Endothelial cell of umbilical vein (primary cell): ENCODE results near the gene AGXT. TPM values are rescaled to one million over a fixed set of nuclear protein-coding genes. Genes with fewer than 3 reads are reported as not detected.

Source experiments
- BruUV-seq: library from RNA; stranded (reverse); fragments of 400-500 nt; replicated peaks from 2 replicates; lab custom pipeline; 2021; lab: Mats Ljungman, UMichigan
- CTCF ChIA-PET: fragments of 300-600, 350-600 bp; sonication (Branson Sonifier 250); formaldehyde crosslinking; loops from one replicate; lab custom pipeline; 2021; ENCODE audit warnings: antibody characterized with exemption, inconsistent platforms; lab: Charles Lee
- POLR2A ChIA-PET: fragments of 300-600, 350-600 bp; sonication (Branson Sonifier 250); formaldehyde crosslinking; loops from one replicate; lab custom pipeline; 2021; ENCODE audit warnings: antibody characterized with exemption, inconsistent platforms; lab: Charles Lee
- DNase-seq: peaks from one replicate; pipeline ENCODE4 v3.0.0-alpha.2; 2011; ENCODE audit warnings: low read depth, low spot score
- FAIRE-seq: peaks from 2 replicates; lab custom pipeline; 2011; peaks lifted over from hg19 to GRCh38; lab: Jason Lieb, UNC
- H2AFZ ChIP-seq: 2 replicates; pipeline ENCODE4 v1.6.0; 2012; ENCODE audit warnings: low read depth, low read length, control low read depth, inconsistent platforms
- H3K27ac ChIP-seq: 2 replicates; pipeline ENCODE4 v1.5.1; 2011; ENCODE audit warnings: low read depth, mild to moderate bottlenecking, control low read depth, low read length, moderate library complexity; ENCODE audit not compliant: insufficient read depth
- H3K27me3 ChIP-seq, 2 experiments: 2 replicates each; pipeline versions ENCODE4 v1.6.0 to v1.6.1; 2011; ENCODE audit warnings: low read length in 2 of 2, mixed read lengths in 1 of 2; ENCODE audit not compliant: control insufficient read depth in 2 of 2, insufficient read depth in 2 of 2
- H3K36me3 ChIP-seq, 2 experiments: 2 replicates in 1 of 2; 3 replicates in 1 of 2; pipeline ENCODE4 v1.5.1; 2011; ENCODE audit warnings: low read length in 2 of 2, mild to moderate bottlenecking in 1 of 2, moderate library complexity in 1 of 2; ENCODE audit not compliant: control insufficient read depth in 2 of 2, insufficient read depth in 2 of 2; ENCODE audit errors: extremely low read depth in 1 of 2
- H3K4me1 ChIP-seq: 3 replicates; pipeline ENCODE4 v1.5.1; 2011; ENCODE audit warnings: mild to moderate bottlenecking, low read length; ENCODE audit not compliant: control insufficient read depth, insufficient read depth; ENCODE audit errors: extremely low read depth
- H3K4me2 ChIP-seq: 2 replicates; pipeline ENCODE4 v1.6.1; 2011; ENCODE audit warnings: low read length, control low read depth, mixed read lengths; ENCODE audit not compliant: insufficient read depth
- H3K4me3 ChIP-seq, 3 experiments: fragments of 200-600 bp in 1 of 3; sonication (generic), shearing (Covaris generic) in 1 of 3; replicated peaks in 1 of 3; 2 replicates each; pipeline ENCODE4 v1.5.1; 2011 to 2016; ENCODE audit warnings: control low read depth in 3 of 3, low read length in 3 of 3, mild to moderate bottlenecking in 2 of 3, inconsistent platforms in 1 of 3, low read depth in 1 of 3, moderate library complexity in 1 of 3; ENCODE audit not compliant: insufficient read depth in 1 of 3
- H3K79me2 ChIP-seq: 2 replicates; pipeline ENCODE4 v1.6.0; 2012; ENCODE audit warnings: low read length, inconsistent platforms; ENCODE audit not compliant: control insufficient read depth, insufficient read depth
- H3K9ac ChIP-seq: replicated peaks from 2 replicates; pipeline ENCODE3; 2011; ENCODE audit warnings: low read length, control low read depth; ENCODE audit not compliant: insufficient read depth; ENCODE audit errors: extremely low read depth
- H3K9me1 ChIP-seq: replicated peaks from 3 replicates; pipeline ENCODE4 v1.6.0; 2011; ENCODE audit warnings: mild to moderate bottlenecking, low read length; ENCODE audit not compliant: control insufficient read depth, insufficient read depth; ENCODE audit errors: extremely low read depth
- H3K9me3 ChIP-seq: replicated peaks from 2 replicates; pipeline ENCODE4 v1.5.1; 2012; ENCODE audit warnings: low read length, inconsistent platforms; ENCODE audit not compliant: control insufficient read depth, insufficient read depth
- H4K20me1 ChIP-seq: replicated peaks from 2 replicates; pipeline ENCODE3; 2011; ENCODE audit warnings: mild to moderate bottlenecking, low read length; ENCODE audit not compliant: control insufficient read depth, insufficient read depth; ENCODE audit errors: extremely low read depth
- EZH2 ChIP-seq: IDR thresholded peaks from 2 replicates; pipeline ENCODE4 v1.6.1; 2012; ENCODE audit warnings: borderline replicate concordance, low read depth, mild to moderate bottlenecking, moderate library complexity, low read length, inconsistent platforms; ENCODE audit not compliant: severe bottlenecking
- FOS ChIP-seq: IDR thresholded peaks from 2 replicates; pipeline ENCODE4 v1.6.1; 2011; ENCODE audit warnings: mild to moderate bottlenecking, low read length, moderate library complexity, borderline replicate concordance; ENCODE audit not compliant: insufficient read depth
- GATA2 ChIP-seq: IDR thresholded peaks from 2 replicates; pipeline ENCODE4 v1.7.0; 2011; ENCODE audit warnings: low read depth, mild to moderate bottlenecking, moderate library complexity, mixed read lengths, low read length; ENCODE audit not compliant: insufficient read length, insufficient read depth
- JUN ChIP-seq: IDR thresholded peaks from 2 replicates; pipeline ENCODE4 v1.6.1; 2011; ENCODE audit warnings: borderline replicate concordance, low read depth; ENCODE audit not compliant: insufficient read length, insufficient read depth
- MAX ChIP-seq: IDR thresholded peaks from 2 replicates; pipeline ENCODE4 v1.6.1; 2011; ENCODE audit not compliant: insufficient read depth, insufficient read length
- MYC ChIP-seq: IDR thresholded peaks from one replicate; pipeline ENCODE4 v1.6.1; 2011; ENCODE audit warnings: mild to moderate bottlenecking, low read depth, low read length
- POLR2A ChIP-seq: IDR thresholded peaks from 2 replicates; pipeline ENCODE4 v1.6.1; 2012; ENCODE audit warnings: low read depth, mild to moderate bottlenecking, control low read depth, low read length
- POLR2AphosphoS5 ChIP-seq: IDR thresholded peaks from 2 replicates; pipeline ENCODE4 v1.6.1; 2012; ENCODE audit warnings: low read depth, mild to moderate bottlenecking, control low read depth, low read length, moderate library complexity; ENCODE audit not compliant: insufficient read depth
- dilution Hi-C: fragments of 300-500 bp; cut with MboI; formaldehyde crosslinking; loops from one replicate; pipeline ENCODE4 v1.15.0; 2019; ENCODE audit warnings: low sequenced_read_pairs; ENCODE audit not compliant: extremely low pct_ligation_motif_present
- intact Hi-C: fragments of 100-400 bp; cut with micrococcal nuclease; formaldehyde crosslinking; loops from one replicate; pipeline ENCODE4 v1.10.0; 2022
- polyA plus RNA-seq, 4 experiments: library from polyadenylated mRNA; depleted of rRNA in 3 of 4; stranded (reverse) in 3 of 4; unstranded in 1 of 4; fragments of >200 nt; gene quantifications; 2 replicates each; pipeline versions ENCODE4 v1.2.1 to v1.2.3, GENCODE V29; 2011 to 2012; ENCODE audit warnings: missing spikeins in 1 of 4
- total RNA-seq: library from RNA; stranded (reverse); gene quantifications from 2 replicates; pipeline ENCODE4 v1.2.3, GENCODE V29; 2021
- TF ChIP-seq, protein P1 (sequence below), 2 donors: IDR thresholded peaks; 1 replicate in 1 of 2; 2 replicates in 1 of 2; pipeline ENCODE4 v1.5.1; 2011; ENCODE audit warnings: low read length in 2 of 2, mild to moderate bottlenecking in 2 of 2, moderate library complexity in 2 of 2, control low read depth in 1 of 2, inconsistent platforms in 1 of 2, low read depth in 1 of 2; ENCODE audit not compliant: insufficient read depth in 1 of 2; ENCODE audit errors: extremely low read depth in 1 of 2

AGXT gene
- total and polyA plus RNA-seq, 2 donors (not counting 3 experiments of a cell fraction or from before 2014, with no cell fraction given) = not detected

DNA sequence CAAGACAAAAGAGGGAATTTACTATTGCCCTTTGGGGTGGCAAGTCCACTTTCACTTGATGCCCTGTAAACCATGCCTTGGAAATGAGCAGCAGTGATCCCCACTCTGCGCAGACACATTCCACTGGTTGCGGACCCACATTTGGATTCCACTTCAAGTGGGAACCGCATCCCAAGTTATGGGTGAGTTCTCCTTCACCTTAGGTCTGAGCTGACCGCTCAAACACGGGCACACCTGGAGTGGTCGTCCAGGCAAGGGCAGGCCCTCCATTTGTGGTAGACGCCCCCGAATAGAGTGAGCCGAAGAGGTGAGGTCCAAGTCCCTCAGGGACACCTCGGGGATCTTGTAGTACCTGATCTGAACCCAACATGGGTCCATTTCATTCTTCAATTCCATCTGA is 9.8 kb upstream of the AGXT start:
- ChIA-PET CTCF (interaction anchor here (1.1 to 1.7 kb wide), 2 partner anchors 17 to 55 kb away, joined by 4 to 5 read pairs; no protein-coding TSS in a partner anchor), POLR2A (no interaction called here)
- Histone ChIP-seq H3K27me3 (peaks cover 0 to 6% of the 10 kb centered on the region in 2 experiments), H3K4me3 (no peak overlapping the region), H3K27ac (no peak overlapping the region), H3K4me2 (no peak overlapping the region), H2AFZ (no peak overlapping the region), H3K9me1 (no peaks in the 10 kb centered on the region), H3K79me2 (no peaks in the 10 kb centered on the region), H3K9me3 (no peaks in the 10 kb centered on the region), H3K4me1 (no peaks in the 10 kb centered on the region), H3K9ac (no peak overlapping the region), H4K20me1 (no peaks in the 10 kb centered on the region), H3K36me3 (no peaks in the 10 kb centered on the region)
- DNase-seq (no peak), FAIRE-seq (no peak)
- dilution Hi-C loops (no loop called here), intact Hi-C loops (loop anchor here (10.0 kb wide), 2 partner anchors 286 to 456 kb away; partner anchors contain the start of genes HDLBP, PASK and SEPTIN2)
- TF ChIP-seq MYC (no peak), FOS (no peak), POLR2AphosphoS5 (no peak), EZH2 (no peak), JUN (no peak), MAX (no peak), GATA2 (no peak), POLR2A (no peak)
- TF ChIP-seq, protein P1, sequence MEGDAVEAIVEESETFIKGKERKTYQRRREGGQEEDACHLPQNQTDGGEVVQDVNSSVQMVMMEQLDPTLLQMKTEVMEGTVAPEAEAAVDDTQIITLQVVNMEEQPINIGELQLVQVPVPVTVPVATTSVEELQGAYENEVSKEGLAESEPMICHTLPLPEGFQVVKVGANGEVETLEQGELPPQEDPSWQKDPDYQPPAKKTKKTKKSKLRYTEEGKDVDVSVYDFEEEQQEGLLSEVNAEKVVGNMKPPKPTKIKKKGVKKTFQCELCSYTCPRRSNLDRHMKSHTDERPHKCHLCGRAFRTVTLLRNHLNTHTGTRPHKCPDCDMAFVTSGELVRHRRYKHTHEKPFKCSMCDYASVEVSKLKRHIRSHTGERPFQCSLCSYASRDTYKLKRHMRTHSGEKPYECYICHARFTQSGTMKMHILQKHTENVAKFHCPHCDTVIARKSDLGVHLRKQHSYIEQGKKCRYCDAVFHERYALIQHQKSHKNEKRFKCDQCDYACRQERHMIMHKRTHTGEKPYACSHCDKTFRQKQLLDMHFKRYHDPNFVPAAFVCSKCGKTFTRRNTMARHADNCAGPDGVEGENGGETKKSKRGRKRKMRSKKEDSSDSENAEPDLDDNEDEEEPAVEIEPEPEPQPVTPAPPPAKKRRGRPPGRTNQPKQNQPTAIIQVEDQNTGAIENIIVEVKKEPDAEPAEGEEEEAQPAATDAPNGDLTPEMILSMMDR (IDR thresholded peaks at IDR 0.05; ENCODE audit: extremely low read depth in 1 of 2, insufficient read depth in 1 of 2, low read depth in 1 of 2, low read length in 2 of 2) = no peak
- BruUV-seq = no TSS peak
